Forelimb muscle (tissue), 1 donor: ENCODE data around the gene SPTLC2. TPM values are rescaled to one million over a fixed set of nuclear protein-coding genes. Genes with fewer than 3 reads are reported as not detected.
"Not testable (repeated sequence)": the region's sequence is repeated elsewhere in the genome, so short reads cannot be mapped to it uniquely, and the experiment has no call there.

Experiments used
- DNase-seq: peaks from one replicate; pipeline ENCODE4 v3.0.0-alpha.2; 2013; ENCODE audit warnings: low read depth
- polyA plus RNA-seq: library from polyadenylated mRNA; unstranded; fragments of 120-200 nt; gene quantifications from one replicate; pipeline ENCODE4 v1.2.1, GENCODE V29; 2013; ENCODE audit not compliant: insufficient read length

Gene SPTLC2, protein sequence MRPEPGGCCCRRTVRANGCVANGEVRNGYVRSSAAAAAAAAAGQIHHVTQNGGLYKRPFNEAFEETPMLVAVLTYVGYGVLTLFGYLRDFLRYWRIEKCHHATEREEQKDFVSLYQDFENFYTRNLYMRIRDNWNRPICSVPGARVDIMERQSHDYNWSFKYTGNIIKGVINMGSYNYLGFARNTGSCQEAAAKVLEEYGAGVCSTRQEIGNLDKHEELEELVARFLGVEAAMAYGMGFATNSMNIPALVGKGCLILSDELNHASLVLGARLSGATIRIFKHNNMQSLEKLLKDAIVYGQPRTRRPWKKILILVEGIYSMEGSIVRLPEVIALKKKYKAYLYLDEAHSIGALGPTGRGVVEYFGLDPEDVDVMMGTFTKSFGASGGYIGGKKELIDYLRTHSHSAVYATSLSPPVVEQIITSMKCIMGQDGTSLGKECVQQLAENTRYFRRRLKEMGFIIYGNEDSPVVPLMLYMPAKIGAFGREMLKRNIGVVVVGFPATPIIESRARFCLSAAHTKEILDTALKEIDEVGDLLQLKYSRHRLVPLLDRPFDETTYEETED
- polyA plus RNA-seq, result 16.4 TPM

DNA sequence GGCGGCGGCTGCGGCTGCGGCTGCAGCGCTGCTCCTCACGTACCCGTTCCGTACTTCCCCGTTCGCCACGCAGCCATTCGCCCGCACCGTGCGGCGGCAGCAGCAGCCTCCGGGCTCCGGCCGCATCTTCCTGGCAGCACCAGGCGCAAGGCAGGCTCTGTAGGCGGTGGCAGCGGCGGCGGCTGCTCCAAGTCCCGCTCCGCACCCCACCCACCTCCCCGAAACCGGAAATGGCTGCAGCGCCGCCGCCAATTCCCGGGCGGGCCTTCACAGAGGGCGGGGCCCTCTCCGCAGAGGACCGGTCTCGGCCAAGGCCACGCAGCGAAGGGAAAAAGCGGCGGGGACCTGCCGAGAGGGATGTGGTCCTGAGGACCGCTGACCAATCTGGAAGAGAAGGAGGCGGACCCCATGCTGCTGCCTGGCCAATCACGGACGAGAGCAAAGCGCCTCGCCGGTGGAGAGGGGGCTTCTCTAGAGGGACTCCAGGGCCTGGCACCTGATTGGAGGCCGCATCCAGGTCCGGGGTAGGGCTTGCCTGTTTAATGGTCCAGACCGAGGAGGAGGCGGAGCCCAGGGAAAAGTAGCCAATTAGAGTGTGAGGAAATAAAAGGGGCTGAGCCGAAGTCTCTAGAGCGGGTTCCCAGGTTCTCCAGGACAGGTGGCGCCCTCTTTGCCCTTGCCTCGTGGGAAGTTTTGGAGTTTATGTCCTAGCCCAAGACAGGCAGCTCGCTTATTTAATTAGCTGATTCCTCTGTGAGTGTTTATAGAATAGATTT, at the start of gene SPTLC2:
Gene SPTLC2 (minus strand): TSS at position 184 of the 776 bp plus-strand sequence. CDS start 58 bp downstream, at position 126.
- peak; percentile 91 for DNase-seq

DNA sequence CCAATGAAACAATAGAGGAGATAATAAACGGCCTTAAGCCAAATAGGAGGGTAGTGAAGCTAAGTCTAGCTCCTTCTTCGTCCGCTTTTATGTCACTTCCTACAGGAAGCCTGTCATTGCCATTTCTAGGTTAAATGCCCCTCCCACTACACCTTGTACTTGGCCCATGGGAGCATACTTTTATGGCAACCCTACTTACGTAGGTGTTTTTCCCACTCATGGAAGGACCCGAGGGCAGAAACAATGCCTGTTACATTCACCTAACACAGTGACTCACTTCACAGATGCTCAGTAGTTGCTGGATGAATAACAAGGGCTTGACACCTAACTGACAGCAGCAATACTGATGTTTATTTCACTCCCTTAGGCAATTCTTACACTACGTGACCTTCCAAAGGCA, 46.9 kb upstream of the SPTLC2 start:
- no peak for DNase-seq

DNA sequence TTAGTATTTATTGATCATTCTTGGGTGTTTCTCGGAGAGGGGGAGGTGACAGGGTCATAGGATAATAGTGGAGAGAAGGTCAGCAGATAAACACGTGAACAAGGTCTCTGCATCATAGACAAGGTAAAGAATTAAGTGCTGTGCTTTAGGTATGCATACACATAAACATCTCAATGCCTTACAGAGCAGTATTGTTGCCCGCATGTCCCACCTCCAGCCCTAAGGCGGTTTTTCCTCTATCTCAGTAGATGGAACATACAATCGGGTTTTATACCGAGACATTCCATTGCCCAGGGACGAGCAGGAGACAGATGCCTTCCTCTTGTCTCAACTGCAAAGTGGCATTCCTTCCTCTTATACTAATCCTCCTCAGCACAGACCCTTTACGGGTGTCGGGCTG, 45.1 kb upstream of the SPTLC2 start:
- DNase-seq, result not testable (repeated sequence)

DNA sequence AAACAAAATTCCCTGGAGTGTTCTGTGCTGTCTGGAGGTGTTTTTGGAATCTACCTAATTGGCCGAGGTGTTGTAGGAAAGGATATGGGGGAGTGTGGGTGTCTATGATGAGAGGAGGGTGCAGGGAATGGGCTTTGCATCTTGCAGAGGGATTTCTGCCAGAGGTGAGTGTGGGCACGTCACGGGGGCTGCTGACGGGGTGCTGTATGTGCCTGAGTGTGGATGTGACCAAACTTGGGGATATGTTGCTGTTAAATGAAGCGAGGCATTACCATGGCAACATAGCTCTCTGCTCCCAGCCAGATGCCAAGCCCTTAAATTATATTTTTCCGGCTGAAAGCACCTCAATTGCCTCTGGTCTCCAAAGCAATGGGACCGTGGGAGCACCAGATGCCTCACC, 44.3 kb upstream of the SPTLC2 start:
- DNase-seq, result no peak

DNA sequence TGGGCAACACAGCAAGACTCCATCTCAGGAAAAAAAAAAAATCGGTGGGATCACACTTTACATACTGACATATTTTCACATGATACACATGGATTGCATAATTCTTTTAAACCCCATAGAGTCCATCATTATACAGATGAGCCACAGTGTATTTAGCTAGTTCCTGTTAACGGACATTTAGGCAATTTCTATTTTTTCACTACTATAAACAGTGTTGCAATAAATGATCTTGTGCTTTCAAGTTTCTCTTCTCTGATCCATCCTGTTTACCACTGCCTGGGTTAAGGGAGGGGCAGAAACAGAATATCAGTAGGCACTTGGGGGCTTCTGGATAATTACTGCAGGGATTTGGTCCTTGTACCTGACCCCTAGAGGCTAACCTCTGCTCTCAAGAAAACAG, 43.4 kb upstream of the SPTLC2 start:
- no peak for DNase-seq

DNA sequence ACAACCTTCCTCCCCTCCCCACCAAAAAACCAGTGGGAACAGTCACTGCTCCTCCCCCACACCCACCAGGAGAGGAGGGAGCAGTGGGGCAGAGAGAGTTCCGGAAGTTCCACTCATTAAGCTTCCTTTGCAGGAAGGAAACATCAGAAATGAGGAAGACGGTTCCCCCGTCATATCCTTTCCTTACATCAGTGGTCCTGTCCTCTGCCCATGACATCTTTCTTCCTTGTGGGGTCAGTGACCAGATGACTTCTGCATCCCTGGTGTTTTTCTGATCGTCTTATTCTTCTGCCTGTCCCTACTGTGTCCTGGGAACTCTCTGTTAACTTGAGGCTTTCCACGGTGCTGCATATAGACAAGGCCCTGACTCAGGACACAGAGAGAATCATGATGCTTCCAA, 40.8 kb upstream of the SPTLC2 start:
- DNase-seq, result no peak

DNA sequence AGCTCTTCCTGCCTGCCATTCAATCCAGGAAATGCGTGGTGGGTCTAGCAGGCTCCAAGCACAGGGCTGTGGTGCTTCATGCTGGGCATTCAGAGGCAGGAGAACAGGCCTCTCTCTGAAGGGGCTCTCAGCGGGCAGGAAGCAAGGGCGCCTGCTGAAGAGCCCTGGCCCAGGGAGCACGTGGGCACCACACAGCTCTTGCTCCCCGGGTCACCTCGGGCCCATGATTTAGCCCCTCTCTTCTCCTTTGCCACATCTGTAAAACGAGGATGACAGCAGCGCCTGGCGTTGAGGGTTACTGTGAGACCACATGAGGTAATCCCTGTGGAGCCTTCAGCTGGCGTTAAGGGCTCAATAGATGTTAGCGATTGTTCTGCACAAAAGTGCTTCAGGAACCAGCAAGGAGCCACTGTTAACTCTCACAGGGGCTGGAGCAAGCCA, 37.6 kb upstream of the SPTLC2 start:
- DNase-seq, result no peak

DNA sequence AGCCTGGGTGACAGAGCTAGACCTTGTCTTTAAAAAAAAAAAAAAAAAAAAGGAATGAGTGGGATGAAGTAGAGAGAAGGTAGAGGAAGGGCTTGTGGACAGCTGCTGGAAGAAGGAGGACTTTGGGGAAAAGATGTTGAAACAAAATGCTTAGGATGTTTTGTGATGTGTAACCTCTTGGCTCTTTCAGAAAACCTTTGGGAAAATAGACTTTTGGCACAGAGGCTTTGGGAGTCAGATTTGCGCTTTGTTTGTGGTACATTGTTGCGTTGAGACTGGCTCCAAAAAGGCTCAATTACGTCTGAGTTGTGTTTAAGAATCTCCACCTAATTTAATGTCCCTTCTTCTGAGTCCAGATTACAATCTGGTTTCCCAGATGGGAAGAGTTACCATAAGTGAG, 32.9 kb upstream of the SPTLC2 start:
- no peak for DNase-seq

DNA sequence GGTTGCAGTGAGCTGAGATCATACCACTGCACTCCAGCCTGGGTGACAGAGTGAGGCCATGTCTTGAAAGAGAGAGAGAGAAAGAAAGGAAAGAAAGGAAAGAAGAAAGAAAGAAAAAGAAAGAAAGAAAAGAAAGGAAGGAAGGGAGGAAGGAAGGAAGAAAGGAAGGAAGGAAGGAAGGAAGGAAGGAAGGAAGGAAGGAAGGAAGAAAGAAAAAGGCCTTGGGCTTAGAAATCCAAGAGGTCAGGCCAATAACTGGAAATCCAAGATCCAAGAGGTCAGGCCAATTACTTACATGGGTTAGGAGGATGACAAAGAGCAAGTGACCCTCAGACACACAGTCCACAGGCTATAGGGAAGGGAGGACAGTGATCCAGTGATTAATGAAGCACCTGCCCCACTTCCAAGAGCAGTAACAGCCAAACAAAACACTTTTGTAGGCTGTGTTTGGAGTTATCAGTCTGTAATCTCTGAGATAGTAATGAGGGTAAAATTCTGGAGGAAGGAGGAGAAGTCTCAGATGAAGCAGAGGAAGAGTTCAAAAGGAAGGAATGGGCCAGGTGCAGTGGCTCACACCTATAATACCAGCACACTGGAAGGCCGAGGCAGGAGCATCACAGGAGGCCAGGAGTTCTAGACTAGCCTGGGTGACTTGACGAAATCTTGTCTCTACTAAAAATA, 32.2 kb upstream of the SPTLC2 start:
- DNase-seq, result no peak

DNA sequence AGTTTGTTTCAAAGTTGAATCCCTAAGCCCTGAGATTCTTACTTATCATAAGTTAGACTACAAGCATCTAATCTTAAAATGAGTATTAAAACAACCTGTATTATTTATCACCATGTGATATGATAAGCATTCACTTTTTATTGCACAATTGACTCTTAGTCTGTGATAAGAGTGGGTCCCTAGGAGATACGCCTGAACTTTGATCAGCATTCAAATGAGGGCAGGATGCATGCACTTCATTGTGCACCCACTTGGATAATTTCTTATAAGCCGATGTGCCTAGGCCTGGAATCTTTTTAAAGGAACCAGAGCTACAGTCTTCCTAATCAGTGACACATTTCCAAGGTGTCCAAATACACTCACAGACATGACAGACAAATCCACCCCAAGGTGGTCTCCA, 31.4 kb upstream of the SPTLC2 start:
- DNase-seq, result no peak

DNA sequence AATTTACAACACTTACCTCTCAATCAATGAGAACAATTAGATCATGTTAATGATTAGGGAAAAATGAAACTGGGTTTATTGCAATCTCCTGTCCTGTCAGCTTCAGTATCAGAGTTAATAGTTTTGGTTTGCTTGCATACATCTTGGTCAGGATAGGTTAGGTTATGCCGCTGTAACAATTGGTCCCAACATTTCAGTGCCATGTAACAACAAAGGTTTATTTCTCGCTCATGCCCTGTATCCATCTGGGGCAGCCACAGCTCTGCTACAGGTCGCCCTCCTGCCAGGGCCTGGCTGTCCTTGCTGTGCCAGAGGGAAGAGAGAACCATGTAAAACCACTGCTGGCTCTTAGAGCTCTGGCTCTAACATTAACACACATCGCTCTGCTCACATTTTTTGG, 30.5 kb upstream of the SPTLC2 start:
- DNase-seq, result no peak

DNA sequence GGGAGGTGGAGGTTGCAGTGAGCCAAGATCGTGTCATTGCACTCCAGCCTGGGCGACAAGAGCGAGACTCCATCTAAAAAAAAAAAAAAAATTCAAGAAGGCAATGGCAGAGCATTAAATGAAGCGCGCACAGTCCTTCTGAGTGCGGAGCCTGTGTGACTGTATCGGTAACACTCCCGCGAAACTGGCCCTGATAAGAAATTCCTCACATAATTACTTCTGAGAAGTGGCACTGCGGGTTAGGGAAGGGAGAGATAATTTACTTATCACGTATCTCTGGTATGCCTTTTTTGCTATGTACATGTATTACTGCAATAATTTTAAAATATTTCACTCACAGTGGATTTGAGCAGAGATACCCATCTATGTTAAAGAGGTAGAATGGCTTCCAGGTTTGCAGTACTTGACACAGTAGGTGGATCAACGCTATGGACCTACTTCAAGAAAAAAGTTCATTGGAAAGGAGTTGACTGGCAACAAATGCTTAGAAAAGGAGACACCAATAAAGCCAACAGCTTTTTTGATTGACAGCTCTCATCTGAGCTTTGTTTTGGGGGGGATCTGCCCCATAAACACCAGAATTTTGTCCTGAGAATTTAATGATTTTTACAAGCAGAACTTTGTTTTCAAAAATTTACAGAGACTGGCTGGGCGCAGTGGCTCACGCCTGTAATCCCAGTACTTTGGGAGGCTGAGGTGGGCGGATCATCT, 29.2 kb upstream of the SPTLC2 start:
- no peak for DNase-seq

DNA sequence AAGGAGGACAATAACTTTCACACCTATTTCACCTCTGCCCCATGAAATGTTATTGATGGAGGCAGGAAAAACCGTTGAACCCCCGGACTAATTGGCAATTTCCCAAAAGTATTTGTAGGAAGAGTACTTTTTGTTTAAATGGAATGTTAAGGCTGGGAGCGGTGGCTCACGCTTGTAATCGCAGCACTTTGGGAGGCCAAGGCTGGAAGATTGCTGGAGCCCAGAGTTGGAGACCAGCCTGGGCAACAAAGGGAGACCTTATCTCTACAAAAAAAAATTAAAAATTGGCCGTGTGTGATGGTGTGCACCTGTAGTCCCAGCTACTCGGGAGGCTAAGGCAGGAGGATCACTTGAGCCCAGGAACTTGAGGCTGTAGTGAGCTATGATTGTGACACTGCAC, 26.0 kb upstream of the SPTLC2 start:
- no peak for DNase-seq

DNA sequence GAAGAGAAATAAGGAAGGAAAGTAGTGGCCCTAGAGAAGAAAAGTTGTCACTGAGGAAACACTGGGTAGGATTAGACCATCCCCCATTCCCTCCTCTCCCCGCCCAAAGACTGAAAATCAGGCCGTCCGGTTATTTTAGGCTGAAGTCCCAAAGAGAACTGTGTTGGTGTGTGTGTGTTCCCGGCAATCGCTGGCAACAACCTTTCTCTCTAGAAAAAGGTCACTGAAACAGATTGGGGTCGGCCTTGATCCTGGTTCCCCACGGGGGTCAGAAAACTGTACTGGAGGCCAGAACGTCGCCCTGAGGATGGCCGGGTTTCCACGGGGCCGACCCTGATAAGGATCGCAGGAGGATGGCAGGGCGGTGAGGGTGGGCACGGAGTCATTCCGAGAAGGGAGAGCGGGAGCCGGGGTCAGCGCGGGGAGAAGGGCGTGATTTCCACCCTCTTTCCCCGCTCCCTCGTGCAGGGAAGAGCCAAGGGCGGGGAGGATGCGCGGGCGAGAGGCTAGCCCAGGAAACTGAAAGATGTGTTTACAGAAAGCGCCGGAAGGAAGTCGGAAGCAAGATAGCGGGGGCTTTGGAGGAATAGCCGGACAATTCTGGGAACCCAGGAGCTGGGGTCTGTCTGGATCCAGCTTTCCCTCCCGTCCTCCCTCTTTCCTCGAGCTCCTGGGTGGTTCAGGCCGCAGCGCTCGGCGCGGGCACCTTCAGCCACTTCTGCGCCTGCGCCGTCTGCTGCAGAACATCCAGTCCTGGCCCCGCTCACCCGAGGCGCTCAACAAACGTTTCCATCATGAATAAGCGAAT, 25.3 kb upstream of the SPTLC2 start:
- DNase-seq, result no peak

DNA sequence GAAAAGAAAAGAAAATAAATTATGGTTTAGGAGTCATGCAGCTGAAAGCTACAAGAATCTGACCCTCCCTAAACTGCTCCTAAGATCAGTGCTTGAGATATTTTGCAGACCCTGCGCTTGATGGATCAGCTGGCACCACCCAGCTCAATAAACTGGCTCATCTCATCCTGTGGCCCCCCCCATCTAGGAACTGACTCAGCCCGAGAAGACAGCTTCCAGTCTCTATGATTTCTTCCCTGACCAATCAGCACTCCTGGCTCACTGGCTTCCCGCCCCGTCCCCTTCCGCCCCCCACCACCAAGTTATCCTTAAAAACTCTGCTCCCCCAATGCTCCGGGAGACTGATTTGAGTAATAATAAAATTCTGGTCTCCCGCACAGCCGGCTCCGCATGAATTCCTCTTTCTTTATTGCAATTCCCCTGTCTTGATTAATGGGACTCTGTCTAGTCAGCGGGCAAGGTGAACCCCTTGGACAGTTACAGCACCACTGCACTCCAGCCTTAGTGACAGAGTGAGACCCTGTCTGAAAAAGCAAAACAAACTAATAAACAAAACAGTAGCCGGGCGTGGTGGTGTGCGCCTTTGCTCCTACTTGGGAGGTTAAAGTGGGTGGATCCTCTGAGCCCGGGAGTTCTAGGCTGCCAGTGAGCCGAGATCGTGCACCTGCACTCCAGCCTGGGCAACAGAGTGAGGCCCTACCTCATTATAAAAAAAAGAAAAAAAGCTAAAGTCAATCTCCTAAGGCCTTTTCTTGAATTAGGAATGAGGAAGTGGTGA, 24.5 kb upstream of the SPTLC2 start:
- DNase-seq, result no peak

DNA sequence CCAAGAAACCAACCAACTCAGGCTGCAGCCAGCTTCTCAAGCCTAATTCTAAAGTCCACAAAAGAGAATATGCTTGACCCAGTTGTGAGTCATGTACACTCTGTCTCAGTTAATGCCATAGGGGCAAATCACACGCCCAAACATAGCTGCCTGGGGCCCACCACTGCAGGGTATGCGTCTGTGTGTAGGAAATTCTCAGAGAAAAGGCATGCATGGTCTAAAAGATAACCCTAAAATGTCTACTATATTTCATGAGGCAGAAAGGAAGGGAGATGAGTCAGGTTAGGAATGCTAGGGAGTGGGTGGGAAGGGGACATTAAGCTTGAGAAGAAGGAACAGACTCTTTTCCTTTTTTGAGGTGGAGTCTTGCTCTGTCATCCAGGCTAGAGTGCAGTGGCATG, 22.3 kb upstream of the SPTLC2 start:
- no peak for DNase-seq

DNA sequence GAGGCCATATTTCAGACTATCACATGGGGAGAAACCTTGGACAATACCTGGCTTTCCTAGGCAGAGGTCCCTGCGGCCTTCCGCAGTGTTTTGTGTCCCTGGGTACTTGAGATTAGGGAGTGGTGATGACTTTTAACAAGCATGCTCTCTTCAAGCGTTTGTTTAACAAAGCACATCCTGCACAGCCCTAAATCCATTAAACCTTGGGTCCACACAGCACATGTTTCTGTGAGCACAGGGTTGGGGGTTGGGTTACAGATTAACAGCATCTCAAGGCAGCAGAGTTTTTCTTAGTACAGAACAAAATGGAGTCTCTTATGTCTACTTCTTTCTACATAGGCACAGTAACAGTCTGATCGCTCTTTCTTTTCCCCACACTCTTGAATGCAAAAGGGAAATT, 19.4 kb upstream of the SPTLC2 start:
- not testable (repeated sequence) for DNase-seq

DNA sequence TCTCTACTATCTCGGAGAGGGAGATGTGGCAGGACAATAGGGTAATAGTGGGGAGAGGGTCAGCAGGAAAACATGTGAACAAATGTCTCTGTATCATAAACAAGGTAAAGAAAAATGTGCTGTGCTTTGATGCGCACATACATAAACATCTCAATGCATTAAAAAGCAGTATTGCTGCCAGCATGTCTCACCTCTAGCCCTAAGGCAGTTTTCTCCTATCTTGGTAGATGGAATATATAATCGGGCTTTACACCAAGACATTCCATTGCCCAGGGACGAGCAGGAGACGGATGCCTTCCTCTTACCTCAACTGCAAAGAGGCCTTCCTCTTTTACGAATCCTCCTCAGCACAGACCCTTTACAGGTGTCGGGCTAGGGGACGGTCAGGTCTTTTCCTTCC, 19.0 kb upstream of the SPTLC2 start:
- not testable (repeated sequence) for DNase-seq

DNA sequence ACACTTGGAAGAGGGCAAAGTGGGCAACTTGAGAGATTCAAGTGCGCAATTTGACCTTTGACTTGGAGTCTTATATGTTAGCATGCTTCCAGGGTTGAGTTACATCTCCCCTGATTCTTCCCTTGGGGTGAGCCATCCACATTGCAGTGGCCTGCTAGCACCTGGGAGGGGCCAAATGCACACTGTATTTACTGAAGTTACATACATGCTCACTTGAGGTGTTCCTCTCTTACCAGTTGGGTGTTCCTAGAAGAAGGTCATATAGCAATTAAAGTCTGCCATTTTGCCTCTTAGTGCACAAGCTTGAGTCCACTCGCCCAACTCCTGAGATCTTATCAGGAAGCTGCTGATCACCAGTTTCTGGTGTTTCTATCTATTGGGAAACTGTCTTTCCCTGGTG, 13.7 kb upstream of the SPTLC2 start:
- no peak for DNase-seq

DNA sequence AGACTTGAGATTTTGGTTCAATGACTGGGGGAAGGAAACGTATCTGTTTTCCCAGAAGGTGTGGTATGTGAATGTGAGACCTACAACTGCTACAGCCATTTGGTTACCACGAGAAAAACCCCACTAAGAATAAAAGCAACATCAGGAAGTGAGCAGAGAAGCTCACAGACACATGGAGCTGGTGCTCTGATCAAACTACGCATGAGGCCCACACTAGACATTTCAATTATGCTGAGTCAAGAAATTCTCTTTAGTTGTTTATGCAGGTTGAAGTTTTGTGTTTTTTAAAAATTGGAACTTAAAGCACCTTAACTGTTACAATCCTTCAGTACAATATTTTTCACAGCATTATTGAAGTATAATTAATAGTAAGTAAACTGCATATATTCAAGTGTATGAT, 8.9 kb upstream of the SPTLC2 start:
- no peak for DNase-seq
